Suprapubic skin (tissue), 3 donors: ENCODE data around the gene CHRNA5.

Source experiments
- CTCF ChIP-seq, 2 donors: fragments of 200-600 bp in 1 of 2; fragments of 450-650 bp in 1 of 2; sonication (generic) in 1 of 2; IDR thresholded peaks; one replicate each; pipeline ENCODE4 v1.5.1; 2016 to 2019; ENCODE audit warnings: antibody characterized with exemption in 2 of 2, mild to moderate bottlenecking in 1 of 2, moderate library complexity in 1 of 2
- POLR2AphosphoS5 ChIP-seq, 3 donors: sonication (generic); formaldehyde crosslinking; IDR thresholded peaks; one replicate each; pipeline ENCODE4 v1.6.1; 2017; ENCODE audit warnings: antibody characterized with exemption in 3 of 3

DNA sequence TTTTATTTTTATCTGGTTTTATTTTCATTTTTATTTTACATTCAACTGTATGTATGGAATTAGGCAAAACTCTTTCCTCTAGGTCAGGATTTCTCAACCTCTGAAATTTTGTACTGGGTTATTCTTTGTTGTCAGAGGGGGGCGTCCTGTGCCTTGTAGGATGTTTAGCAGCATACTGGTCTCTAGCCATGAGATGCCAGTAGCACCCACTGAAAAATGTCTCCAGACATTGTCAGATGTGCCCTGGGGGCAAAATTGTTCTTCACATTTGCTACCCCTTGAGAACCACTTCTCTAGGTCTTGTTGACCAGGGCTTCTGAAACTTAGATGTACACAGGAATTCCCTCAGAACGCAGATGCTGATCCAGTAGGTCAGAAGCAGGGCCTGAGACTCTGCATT lies 5.4 kb downstream of the CHRNA5 start:
- no peak for TF ChIP-seq POLR2AphosphoS5 (IDR thresholded peaks at IDR 0.05)
- no peak for TF ChIP-seq CTCF (IDR thresholded peaks at IDR 0.05)
